T-helper 2 cell treated with Interferon-gamma antibody and Interleukin-4, amounts not matched to agents 5 μg/mL and 100 μg/mL, for 36 hours (primary cell): ENCODE results near the gene ZNF689.

Source experiments
- DNase-seq: peaks from one replicate; pipeline ENCODE4 v3.0.0; 2021; ENCODE audit warnings: low spot score
- H3K27ac Mint-ChIP-seq: one replicate; pipeline ENCODE4 v1.8.0; 2021; ENCODE audit warnings: mild to moderate bottlenecking, mixed read lengths
- H3K27me3 Mint-ChIP-seq: one replicate; pipeline ENCODE4 v1.8.0; 2021; ENCODE audit warnings: low read depth, mixed read lengths
- H3K36me3 Mint-ChIP-seq: one replicate; pipeline ENCODE4 v1.8.0; 2021; ENCODE audit warnings: low read depth, mixed read lengths
- H3K4me1 Mint-ChIP-seq: one replicate; pipeline ENCODE4 v1.8.0; 2021; ENCODE audit warnings: low read depth, mixed read lengths
- H3K4me3 Mint-ChIP-seq: one replicate; pipeline ENCODE4 v1.8.0; 2022; ENCODE audit warnings: mild to moderate bottlenecking, moderate library complexity, mixed read lengths
- H3K9me3 Mint-ChIP-seq: one replicate; pipeline ENCODE4 v1.8.0; 2021; ENCODE audit warnings: mixed read lengths

ZNF689 gene

DNA sequence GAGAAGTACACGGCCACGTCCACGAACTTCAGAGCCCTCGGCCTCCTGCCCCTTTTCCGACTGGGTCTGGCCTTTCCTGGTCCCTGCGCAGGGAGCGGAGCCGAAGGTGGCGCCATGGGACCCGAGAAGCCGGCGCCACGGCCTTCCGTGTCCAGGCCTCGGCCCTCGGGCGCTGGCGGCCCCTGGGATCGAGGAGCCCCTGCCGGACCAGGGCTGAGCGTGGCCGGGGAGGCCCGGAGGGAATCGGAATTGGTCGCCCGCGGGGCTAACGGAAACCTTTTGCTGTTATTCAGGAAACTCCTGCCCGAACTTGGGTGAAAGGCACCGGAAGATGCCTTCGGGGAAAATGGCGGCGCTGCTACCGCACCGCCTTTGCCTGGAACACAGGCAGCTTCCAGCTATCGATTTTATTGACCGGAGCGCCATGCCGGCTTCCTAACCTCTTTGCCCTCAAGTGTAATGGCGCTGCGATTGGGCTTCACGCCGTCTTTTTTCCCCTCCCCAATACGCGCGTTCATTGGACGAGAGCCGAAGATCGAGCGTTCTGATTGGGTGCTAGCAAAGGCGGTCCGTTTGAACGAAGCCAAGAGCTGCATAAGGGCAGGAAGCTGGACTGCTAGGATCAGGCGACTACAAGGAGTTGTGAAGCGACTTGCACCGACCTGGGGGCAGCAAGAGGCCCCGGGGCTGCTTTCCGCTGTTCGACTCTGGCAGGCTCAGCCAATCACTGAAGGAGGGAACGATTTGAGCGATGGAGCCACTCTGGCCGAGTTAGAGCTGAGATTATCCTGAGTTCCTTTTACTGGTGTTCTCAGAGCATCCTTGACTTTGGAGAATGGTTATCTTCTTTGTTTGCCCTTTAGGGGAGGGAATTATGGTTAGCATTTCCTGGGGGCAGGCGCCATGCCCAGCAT lies at the start of gene ZNF689:
TSS of gene ZNF689 (minus strand) at position 464 of the 914 bp plus-strand sequence. CDS start at position 116, 348 bp downstream.
- Mint-ChIP-seq H3K4me3 (peak within 1 kb of the TSS; percentile 87), H3K9me3 (no peaks in the 10 kb centered on the region), H3K36me3 (peaks cover 18% of the 10 kb centered on the region), H3K27ac (peak within 1 kb of the TSS; percentile 96), H3K4me1 (peaks cover 13% of the 10 kb centered on the region), H3K27me3 (no peaks in the 10 kb centered on the region)
- DNase-seq = peak; percentile 93

DNA sequence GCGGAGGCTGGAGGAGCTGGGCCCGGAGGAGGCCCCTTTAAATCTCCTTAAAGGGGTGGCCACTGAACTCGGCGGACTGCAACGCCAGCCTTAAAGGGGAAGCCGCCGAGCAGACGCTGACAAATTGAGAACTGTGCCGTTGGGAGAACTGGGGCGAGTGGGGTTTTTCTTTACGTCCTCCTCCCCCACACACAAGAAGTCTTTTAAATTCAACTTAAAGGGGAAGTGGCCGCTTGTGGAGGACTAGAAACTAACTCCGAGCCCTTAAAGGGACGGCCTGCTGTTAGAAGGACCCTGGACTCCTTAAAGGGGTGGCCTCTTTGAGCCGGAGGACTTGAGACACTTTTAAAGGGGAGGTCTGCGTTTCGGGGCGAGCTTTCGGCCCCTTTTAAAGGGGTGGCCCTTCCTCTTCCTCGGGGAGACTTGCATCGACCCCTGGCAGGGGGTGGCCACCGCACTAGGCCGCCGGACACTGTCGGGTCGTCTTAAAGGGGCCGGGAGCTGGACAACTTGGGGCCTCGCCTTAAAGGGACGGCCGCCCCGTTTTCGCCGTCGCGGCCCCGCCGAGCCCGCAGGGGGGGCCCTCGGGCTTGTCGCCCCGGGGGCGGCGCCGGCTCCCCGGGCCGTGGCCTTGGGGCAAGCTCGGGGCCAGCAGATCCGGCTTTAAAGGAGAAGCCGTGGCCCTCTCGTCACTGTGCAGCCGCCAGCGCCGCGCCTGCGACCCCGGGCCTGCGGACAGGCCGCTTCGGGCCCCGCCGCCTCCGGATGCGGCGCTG lies 48.7 kb upstream of the ZNF689 start:
- no peaks in the 10 kb centered on the region for H3K9me3 Mint-ChIP-seq

DNA sequence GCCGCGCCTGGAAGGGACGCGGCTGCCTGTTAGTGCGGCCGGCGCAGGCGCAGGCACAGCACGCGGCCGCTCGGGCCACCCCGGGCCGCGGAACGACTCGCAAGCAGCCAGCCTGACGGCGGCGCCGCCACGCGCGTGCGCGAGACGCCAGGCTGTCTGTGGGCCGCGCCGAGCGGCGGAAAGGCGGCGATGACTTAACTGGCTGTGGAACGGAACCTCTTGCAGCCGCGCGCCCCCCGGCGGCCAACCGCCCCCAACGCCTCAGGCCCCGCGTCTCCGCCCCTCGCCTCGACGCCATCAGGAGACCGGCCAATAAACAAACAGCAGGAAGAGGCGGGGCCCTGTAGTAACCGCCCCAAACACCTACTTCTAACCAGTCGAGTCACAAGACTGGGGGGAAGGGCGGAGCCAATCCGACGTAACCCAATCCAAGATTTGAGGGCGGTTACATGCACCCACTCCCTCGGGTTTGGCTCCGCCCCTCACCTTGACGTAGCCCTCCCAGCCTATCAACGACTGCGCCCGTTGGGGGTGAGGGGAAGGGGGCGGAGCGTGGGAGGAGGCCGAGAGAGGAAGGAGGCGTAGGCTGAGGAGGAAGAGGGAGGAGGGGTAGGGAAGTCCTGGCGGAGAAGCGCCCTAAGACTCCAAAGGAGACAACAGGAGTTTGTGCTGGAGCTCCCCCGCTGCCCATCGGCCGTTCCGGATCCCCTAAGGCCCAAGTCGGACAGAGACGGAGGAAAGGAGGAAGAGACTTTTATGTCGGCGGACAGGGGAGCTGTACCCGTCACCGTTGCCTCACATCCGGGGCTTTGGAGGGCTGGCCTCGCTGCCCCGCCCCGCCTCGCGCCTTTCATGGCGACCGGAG lies 47.9 kb upstream of the ZNF689 start, which contains the start of gene FBRS:
TSS of gene FBRS (plus strand) at position 566 of the 865 bp plus-strand sequence. CDS start 1,088 bp downstream, outside the sequence.
- Mint-ChIP-seq H3K4me1 (peaks cover 31% of the 10 kb centered on the region), H3K9me3 (no peaks in the 10 kb centered on the region), H3K27ac (peak within 1 kb of the TSS; percentile 100), H3K27me3 (no peaks in the 10 kb centered on the region), H3K4me3 (peak within 1 kb of the TSS; percentile 98), H3K36me3 (peaks cover 55% of the 10 kb centered on the region)
- peak; percentile 100 for DNase-seq

More for the DNA sequence above, 48.7 kb upstream of the ZNF689 start:
- Mint-ChIP-seq H3K27ac (peak overlapping the region; percentile 100), H3K36me3 (peaks cover 62% of the 10 kb centered on the region), H3K4me1 (peaks cover 35% of the 10 kb centered on the region), H3K4me3 (peak overlapping the region; percentile 98), H3K27me3 (no peaks in the 10 kb centered on the region)
- no peak for DNase-seq

DNA sequence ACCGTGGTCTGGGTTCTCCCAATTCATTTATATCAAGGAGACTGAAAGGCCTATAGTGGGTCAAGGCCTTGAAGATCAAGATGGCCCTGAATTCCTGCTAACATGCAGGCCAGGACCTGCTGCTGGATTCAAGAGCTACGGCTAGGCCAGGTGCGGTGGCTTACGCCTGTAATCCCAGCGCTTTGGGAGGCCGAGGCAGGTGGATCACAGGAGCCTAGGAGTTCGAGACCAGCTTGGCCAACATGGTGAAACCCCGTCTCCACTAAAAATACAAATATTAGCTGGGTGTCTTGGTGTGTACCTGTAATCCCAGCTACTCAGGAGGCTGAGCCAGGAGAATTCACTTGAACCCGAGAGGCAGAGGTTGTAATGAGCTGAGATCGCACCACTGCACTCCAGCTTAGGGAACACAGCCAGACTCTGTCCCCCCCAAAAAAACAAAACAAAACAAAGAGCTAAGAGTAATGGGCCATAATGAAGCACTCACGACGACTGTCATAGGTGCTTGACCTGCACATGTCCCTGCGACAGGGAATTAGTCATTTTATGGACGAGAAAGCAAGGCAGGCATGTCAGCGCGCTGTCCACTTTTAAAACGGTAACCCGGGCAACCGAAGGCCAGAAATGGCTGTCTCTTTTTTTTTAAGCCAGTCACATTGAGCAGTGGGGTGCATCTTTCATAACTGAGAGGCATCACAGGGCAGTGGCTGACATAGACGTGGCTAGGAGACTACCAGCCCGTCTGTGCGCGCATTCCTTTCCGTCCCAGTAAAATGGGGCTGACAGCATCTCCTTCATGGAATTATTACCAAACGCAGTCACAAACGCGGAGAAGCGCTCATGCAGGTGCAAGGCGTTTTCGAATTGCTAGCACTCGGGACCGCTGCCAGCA lies 47.0 kb upstream of the ZNF689 start:
- Mint-ChIP-seq H3K9me3 (no peaks in the 10 kb centered on the region), H3K27me3 (no peaks in the 10 kb centered on the region), H3K36me3 (peaks cover 56% of the 10 kb centered on the region), H3K4me1 (peaks cover 38% of the 10 kb centered on the region), H3K27ac (peak overlapping the region; percentile 82), H3K4me3 (peak overlapping the region; percentile 80)
- no peak for DNase-seq

DNA sequence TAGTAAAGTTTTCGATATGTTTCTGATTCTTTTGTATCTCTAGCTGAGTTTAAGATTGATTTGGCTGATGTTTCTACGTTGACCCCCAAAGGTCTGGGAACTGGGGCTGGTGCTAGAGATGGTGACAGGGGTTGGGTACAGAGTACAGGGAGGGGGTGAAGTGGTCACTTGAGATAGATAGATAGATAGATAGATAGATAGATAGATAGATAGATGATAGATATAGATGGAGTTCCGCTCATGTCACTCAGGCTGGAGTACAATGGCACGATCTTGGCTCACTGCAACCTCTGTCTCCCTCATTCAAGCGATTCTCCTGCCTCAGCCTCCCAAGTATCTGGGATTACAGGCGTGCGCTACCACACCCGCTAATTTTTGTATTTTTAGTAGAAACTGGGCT lies 46.2 kb upstream of the ZNF689 start:
- no peak for DNase-seq
- Mint-ChIP-seq H3K27ac (peak overlapping the region; percentile 72), H3K4me3 (no peak overlapping the region), H3K4me1 (peaks cover 34% of the 10 kb centered on the region), H3K36me3 (peaks cover 54% of the 10 kb centered on the region), H3K9me3 (no peaks in the 10 kb centered on the region), H3K27me3 (no peaks in the 10 kb centered on the region)

DNA sequence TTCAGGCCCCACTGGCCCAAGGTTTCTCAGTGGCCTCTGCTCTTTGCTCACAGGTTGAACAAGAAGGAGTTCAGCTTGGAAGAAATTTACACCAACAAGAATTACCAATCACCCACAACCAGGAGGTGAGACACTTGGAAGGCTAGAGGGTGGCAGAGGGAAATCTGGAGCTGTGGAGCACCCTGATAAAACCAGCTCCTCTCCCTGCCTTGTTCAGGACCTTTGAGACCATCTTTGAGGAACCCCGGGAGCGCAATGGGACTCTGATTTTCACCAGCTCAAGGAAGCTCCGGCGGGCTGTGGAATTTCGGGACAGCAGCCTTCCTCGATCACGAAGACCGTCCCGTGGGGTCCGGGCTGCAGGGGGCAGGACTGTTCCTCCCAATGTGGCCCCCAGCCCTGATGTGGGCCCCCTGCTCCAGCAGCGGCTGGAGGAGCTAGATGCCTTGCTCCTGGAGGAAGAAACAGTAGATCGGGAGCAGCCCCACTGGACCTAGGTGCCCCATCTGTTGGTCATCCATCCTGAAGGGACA lies 45.7 kb upstream of the ZNF689 start:
- H3K4me3 Mint-ChIP-seq = no peak overlapping the region
- no peak for DNase-seq
- no peaks in the 10 kb centered on the region for H3K9me3 Mint-ChIP-seq
- H3K27me3 Mint-ChIP-seq = no peaks in the 10 kb centered on the region
- peaks cover 33% of the 10 kb centered on the region for H3K4me1 Mint-ChIP-seq
- H3K27ac Mint-ChIP-seq = no peak overlapping the region
- H3K36me3 Mint-ChIP-seq = peaks cover 49% of the 10 kb centered on the region

DNA sequence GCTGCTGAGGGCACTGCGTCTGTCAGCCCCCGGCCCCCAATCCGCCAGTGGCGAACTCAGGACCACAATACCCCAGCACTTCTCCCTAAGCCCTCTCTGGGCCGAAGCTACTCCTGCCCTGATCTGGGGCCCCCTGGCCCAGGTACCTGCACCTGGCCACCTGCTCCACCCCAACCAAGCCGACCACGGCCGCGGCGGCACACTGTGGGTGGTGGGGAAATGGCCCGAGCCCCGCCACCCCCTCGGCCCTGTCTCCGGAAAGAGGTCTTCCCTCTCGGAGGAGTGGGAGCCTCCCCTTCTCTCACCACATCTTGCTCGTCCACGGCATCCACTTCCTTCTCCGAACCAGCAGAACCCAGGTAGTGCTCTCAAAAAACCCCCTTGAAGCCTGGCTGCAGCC lies 44.7 kb upstream of the ZNF689 start:
- Mint-ChIP-seq H3K27ac (no peak overlapping the region), H3K27me3 (peaks cover 2% of the 10 kb centered on the region), H3K36me3 (peaks cover 47% of the 10 kb centered on the region), H3K4me3 (no peak overlapping the region), H3K9me3 (no peaks in the 10 kb centered on the region), H3K4me1 (peaks cover 35% of the 10 kb centered on the region)
- no peak for DNase-seq

DNA sequence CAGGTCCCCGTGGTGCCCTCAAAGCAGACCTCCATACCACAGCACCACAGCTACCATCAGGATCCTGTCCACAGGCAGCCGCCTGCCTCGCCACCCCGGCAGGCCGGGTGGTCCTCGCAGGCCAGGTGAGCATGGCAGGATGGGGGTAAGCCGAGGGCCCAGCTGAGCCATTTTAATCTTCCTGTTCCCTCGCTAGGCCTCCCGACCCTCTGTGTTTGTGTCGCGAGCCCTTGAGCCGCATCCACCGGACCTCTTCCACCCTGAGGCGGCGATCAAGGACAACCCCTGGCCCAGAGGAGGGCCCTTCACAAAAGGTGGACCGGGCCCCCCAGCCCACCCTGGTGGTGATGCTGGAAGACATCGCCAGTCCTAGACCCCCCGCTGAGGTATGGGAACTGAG lies 42.5 kb upstream of the ZNF689 start:
- H3K4me1 Mint-ChIP-seq = peaks cover 40% of the 10 kb centered on the region
- peaks cover 2% of the 10 kb centered on the region for H3K27me3 Mint-ChIP-seq
- H3K27ac Mint-ChIP-seq = peak overlapping the region; percentile 80
- H3K4me3 Mint-ChIP-seq = peak overlapping the region; percentile 90
- DNase-seq = no peak
- H3K36me3 Mint-ChIP-seq = peaks cover 44% of the 10 kb centered on the region
- H3K9me3 Mint-ChIP-seq = no peaks in the 10 kb centered on the region

DNA sequence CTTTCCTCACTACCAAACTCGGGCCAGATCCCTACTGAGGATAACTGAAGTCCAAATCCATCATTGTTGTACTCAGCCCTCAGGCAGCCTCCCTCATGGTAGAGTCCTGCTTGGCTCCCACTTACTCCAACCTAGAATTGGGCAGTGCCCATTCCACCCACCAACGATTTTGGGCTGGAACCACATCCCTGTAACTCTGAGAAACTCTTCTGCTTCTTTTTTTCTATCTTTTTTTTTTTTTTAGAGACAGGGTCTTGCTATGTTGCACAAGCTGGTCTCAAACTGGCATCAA lies 41.8 kb upstream of the ZNF689 start:
- peaks cover 35% of the 10 kb centered on the region for H3K4me1 Mint-ChIP-seq

DNA sequence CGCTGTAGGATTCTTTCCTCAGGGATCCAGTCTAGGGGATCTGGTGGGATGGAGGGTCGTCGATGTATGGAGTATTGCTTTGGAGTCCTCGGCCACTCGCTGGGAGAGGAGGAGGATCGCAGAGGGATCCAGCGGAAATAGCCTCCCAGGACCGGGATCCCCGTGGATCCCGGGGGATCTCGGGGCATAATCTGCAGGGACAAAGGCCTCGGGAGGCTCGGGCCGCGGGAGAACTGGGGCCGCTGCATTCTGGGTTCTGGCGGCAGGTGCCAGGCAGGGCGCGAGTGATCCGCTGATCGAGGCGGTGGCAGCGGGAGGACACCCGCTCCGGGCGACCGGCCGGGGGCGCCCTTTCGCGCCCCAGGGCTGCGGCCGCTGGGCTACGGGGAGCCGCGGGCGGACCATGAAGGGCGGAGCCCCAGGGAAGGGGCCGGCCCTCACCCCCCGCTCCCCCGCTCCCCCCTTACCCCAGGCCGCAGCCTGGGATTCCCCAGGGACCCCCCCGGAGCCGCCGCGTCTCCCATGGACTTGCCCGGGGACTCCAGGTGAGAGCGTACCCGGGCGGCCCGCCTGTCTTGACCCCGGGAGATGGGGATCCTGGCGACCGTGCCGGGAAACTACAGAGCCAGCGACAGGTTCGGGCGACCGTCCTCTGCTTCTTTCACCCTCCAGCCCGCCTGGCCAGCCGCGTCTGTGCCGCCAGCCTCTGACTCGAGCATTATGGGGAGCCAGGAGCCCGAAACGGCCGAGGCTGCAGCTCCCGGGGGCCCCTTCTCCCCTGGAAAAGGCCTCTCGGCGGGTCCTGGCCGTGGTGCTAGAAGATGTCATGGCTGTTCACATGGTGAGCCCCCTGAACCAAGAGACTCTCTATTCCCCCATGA lies 41.2 kb upstream of the ZNF689 start:
- peaks cover 39% of the 10 kb centered on the region for H3K36me3 Mint-ChIP-seq
- H3K27me3 Mint-ChIP-seq = peaks cover 2% of the 10 kb centered on the region
- peaks cover 34% of the 10 kb centered on the region for H3K4me1 Mint-ChIP-seq
- DNase-seq = peak; percentile 84
- peak overlapping the region; percentile 99 for H3K4me3 Mint-ChIP-seq
- H3K9me3 Mint-ChIP-seq = no peaks in the 10 kb centered on the region
- peak overlapping the region; percentile 99 for H3K27ac Mint-ChIP-seq

More for the DNA sequence above, 41.8 kb upstream of the ZNF689 start:
- Mint-ChIP-seq H3K9me3 (no peaks in the 10 kb centered on the region), H3K4me3 (peak overlapping the region; percentile 90), H3K36me3 (peaks cover 44% of the 10 kb centered on the region), H3K27ac (peak overlapping the region; percentile 80), H3K27me3 (peaks cover 2% of the 10 kb centered on the region)
- no peak for DNase-seq

DNA sequence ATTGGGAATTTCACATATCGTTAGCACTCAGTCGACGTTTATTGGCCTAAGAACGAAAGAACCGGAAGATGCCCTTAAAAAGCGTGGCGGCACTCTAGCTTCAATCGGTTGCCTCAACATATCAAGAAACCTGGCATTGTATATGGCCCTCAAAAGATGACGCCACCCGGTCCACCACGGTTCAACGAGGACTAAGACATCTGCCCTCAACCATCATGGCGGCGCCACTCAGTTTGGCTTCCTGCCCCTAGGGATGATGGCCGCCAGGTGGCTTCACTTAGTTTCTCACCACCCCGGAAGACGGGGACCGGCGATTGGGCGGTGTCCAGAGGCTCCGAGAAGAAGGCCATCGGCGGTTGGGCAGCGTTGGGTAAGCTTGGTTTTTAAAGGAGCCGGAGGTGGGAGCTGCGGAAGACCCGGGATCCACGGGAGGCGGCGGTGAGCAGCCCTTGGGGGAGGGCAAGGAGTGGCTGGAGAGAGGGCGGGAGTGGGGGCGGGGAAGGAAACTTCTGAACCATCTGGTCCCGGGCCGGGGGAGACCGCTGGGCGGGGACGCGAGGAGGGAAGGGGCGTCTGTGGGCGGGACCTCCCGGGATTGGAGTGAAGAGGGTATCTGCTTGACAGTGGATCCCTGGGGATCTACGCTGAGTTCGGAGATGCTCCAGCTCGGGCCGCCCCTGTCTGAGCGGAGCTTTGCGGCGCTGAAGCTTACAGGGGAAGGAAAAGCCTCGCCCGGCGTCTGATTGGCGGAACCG lies 40.4 kb upstream of the ZNF689 start, which contains the start of gene PRR14:
TSS of gene PRR14 (plus strand) at position 592 of the 755 bp plus-strand sequence. CDS start 686 bp downstream, outside the sequence.
- DNase-seq = peak; percentile 99
- Mint-ChIP-seq H3K27ac (peak within 1 kb of the TSS; percentile 99), H3K4me3 (peak within 1 kb of the TSS; percentile 99), H3K36me3 (peaks cover 31% of the 10 kb centered on the region), H3K9me3 (no peaks in the 10 kb centered on the region), H3K4me1 (peaks cover 31% of the 10 kb centered on the region), H3K27me3 (peaks cover 2% of the 10 kb centered on the region)
